GM18519 (cell line): ENCODE data around the gene THOC3.
"Not testable (repeated sequence)": the region's sequence is repeated elsewhere in the genome, so short reads cannot be mapped to it uniquely, and the experiment has no call there.

Experiments
- ATAC-seq: cut with Tn5 transposase; IDR thresholded peaks from one replicate; pipeline ENCODE4 v1.9.1; 2021; ENCODE audit warnings: mild to moderate bottlenecking, moderate library complexity; ENCODE audit not compliant: unreplicated experiment, low FRiP score

Gene THOC3

DNA sequence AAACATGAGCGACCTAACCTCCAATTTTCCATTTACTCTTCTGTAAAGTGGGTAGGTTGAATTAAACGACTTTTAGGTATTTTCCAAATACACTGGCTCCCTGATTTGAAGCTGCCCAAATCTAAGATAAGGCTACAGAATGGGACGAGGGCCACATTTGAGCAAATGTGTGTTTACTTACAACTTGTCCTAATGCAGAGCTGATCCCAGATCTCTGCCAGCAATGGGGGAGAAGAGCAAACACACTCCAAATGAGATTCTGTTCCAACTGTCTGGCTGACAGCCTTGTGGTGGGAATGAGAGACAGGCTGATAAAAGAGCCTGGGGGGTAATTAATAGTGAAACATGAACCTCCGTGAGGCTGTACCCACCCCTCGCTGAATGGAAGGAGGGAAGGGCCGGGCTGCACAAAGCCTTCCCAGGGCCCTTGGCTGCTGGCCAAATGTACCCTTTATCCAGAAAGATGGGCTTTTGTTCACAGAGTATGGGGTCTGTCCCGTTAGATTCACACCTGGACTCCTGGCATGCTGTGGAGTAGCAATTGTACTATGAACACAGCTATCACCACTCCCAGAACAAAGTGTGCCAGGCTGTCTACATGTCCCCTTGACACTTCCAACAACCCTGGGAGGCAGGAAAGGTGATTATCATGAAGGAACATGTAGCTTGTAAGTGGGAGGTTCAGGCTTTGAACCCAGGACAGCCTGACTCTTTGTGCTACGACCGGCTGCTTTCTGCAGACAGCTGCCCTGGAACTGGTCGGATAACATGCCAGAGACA, 19.6 kb downstream of the THOC3 start:
- ATAC-seq, result not testable (repeated sequence)

DNA sequence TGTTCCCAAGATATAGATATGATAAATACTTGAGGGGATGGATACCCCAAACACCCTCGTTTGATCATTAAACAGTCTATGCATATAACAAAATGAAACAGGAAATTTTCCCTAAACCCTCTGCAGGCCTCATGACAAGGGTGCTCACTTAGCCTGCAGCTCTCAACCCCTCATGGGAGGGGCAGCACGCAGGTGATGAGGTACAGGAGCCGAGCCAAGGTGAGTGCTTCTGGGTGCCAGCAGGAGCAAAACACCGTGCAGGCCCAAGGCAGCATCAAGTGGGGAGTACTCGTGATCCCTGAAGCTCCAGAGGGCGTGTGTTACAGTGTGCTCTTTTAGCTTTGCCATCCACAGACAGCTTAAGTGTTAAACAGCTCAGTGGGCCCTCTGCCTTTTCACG, 24.9 kb downstream of the THOC3 start:
- not testable (repeated sequence) for ATAC-seq

DNA sequence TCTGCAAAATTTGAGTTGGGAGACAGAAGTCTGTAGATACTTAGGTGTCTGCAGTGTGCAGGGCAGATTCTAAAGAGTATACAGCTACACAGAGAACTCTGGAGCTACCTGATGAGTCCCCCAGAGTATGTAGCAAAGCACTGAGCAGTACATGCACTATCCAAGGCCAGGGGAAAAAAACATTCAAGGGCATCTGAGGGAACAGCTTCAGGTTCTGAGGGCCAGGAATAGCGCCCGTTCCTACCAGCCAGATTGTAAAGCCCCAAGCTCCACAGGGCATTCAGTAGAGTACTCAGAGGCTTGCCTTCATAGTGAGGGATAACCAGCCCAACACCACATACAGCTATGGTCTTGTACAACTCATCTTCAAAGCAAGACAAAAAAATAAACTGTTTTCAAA, 27.5 kb downstream of the THOC3 start:
- ATAC-seq, result not testable (repeated sequence)

DNA sequence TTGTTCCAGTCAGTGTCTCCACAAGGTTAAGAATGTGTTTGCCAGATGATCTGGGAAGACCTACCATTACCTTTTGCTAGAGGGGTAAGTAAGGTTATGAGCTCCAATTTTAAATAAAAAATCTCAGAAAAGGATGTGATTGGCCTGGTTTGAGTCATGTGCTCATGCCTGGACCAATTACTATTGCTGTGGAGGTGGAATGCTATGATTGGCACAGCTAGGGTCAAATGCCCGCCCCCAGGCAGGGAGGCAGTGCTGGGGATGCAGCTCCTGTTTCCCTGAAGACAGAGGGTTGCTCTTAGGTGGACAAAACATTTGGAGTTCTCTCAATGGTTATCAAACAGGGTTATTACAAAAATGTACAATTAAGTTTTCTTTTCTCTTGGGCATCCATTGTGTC, 29.6 kb downstream of the THOC3 start:
- ATAC-seq, result not testable (repeated sequence)

DNA sequence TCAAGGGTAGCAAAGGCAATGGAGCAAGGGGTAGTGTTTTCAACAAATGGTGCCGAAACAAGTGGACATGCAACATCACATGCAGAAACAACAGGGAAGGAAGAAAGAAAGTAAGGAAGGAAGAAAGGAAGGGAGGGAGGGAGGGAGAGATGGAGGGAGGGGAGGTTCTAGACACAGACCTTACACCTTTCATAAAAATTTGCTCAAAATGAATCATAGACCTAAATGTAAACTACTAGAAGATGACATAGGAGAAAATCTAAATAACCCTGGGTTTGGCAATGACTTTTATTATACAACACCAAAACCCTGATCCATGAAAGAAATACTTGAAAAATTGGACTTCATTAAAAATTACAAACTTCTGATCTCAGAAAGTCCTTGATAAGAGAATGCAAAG, 39.4 kb downstream of the THOC3 start:
- ATAC-seq, result not testable (repeated sequence)

DNA sequence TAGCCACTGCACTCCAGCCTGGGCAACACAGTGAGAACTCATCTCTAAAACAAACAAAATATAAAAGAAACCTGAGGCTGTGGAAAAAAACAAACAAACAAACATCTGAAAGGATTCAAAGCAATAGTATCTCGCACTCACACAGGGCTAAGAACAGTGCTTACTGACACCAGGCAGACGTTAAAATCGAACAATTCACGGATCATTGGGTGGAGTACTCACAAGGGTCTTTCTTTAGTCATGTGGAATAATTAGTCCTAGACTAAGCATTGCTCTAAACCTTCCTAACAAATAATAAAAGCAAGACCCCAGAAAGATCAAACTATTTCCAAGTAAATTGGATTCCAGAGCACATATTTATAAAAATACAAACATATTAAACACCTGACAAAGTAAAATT, 43.0 kb downstream of the THOC3 start:
- not testable (repeated sequence) for ATAC-seq

DNA sequence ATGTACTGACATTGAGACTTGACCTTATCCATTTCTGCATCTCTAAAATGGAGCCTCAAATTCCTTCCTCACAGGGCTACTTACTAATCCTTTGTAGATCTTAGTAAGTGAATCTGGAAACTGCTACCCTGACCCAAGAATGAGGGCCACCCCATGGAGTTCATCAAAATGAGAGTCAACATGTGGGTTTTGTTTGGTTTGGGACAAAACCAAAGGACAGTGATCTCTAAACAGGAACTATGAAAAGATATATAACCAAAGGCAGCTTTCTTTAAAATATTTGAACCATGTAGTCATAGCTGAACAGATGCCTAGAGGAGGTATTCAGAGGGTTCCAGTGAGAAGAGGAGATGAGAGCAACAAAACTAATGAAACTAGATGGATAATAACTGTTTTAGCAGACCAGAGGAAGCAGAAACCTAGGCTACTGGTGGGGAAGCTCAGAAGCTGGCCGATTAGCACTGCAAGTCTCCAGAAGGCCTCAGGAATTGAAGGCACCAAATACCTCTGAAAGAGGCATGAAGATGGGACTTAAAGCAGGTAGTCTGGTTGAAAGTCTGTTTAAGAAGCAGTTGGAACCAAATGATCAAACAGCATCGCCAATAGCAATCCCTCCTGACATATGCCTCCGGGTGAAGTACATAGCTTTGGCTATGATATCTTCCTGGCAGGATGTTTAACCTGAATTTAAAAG, 45.8 kb downstream of the THOC3 start:
- no peak for ATAC-seq

DNA sequence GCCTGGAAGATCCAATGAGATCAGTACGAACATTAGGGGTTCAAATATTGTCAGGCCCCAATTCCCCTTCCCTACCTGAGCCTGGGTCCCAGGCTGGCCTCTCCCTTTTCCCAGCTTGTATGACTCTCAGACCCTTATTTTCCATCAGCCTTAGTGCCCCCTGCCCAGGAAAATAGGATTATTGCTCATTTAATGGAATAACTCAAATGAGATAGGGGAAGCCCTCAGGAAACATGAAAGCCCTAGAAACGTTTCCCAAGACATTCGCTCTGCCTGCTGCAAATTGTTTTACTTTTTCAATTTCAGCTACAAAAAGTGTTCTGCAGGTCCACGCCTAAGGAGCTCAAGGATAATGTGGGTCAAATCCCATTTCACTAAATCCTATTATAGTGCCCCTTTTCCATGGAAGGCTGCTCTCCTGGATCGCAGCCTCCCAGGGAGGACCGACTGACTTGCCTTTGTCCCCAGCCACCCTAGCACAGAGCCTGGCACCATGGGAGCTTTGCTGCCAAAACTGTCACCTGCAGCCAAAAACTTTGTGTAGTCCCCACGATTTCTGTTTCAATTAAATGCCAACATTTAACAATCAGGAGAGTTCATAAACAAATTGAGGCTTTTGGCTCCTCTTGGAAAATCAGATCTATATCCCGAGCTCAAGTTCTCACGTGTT, 46.9 kb downstream of the THOC3 start:
- no peak for ATAC-seq

DNA sequence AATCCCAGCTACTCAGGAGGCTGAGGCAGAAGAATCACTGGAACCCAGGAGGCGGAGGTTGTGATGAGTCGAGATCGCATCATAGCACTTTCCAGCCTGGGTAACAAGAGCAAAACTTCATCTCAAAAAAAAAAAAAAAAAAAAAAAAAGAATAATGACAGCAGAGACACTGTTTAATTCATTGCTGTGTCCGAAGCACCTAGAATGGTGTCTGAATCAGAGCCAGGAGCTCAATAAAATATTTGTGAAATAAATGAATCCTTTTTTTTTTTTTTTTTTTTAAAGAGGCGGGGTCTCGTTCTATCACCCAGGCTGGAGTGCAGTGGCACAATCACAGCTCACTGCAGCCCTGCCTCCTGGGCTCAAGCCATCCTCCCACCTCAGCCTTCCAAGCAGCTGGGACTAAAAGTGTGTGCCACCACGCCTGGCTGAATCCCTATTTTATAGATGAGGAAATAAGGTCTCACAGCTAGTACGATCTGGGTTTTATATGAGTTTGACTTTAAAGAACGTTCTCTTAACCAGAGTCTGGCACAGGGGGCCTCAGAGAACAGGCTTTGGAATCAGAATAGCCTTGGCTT, 47.8 kb downstream of the THOC3 start:
- no peak for ATAC-seq

DNA sequence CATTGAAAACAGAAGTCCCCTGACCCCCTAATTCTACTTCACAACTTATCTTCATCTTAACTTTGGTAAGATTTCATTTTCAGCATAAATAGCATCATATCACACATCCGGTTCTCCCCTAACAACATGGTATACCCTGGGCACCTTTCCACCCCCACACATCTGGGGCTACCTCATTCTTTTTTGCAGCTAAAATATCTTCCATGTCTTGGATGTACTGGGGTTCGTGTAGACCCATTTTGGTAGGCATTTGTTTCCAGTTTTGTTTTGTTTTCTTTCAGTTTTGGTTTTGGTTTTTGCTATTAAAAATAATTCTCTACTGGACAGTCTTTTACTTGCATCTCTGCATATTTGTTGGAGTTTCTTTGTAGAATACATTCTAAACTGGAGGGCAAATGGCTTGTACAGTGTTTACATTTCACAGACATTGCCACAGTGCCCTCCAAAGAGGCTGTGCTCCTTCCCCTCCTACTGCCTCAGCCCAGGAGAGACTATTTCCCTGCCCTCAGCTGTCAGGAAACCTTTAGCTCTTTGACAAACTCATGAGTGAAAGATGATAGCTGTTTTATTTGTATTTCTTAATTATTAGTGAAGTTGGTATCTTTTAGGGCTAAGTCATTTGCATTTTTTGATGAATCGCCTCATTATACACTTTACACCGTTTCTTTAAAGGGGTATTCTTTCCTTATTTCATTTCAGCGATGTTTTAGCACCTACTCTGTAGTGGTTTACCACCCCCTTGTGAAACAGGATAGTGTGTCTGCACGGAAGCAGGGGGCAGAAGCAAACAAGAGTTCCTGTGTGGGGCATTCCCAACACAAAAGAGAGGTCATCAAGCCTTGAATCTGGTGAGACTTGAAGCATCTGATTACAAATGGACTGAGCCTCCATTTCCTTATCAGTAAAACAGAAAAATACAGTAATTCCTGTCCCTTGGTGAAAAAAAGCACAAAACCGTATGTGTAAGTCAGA, 52.8 kb downstream of the THOC3 start:
- not testable (repeated sequence) for ATAC-seq

DNA sequence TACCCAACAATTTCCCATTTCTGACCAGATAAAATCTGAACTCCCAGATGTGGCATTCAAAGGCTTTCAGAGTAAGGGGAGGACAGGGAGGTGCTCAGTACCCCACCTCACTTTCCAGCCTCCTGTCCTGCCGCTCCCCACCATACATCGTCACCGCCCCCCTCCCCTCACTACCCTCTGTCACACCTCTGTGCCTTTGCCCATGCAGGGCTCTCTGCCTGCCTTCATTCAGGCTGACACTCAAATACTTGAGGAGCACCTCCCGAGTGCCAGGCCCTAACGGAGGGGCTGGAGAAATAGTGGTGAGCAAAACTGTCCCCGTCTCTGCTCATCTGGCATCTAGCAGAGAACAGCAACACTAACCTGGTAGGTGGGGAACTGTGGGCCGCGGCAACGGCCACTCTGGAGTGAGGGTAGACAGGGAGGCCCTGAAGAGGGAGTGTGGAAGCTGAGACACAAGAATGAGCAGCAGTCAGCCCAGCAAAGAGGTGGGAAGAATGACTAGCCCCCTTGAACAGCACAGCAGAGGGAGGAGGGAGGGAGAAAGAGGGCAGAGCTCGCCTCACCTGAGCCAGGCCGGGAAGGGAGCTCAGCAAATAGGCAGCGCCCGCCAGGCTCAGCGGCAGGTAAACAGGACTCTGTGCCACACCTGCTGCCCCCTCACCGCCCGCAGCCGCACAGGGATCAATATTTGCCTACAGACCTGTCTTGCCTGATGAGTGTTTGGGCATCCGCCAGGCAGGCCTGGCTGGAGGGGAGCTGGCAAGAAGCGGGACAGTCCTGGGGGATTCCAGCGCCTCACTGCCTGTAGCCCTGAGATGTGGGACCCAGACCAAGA, 54.1 kb downstream of the THOC3 start:
- not testable (repeated sequence) for ATAC-seq

DNA sequence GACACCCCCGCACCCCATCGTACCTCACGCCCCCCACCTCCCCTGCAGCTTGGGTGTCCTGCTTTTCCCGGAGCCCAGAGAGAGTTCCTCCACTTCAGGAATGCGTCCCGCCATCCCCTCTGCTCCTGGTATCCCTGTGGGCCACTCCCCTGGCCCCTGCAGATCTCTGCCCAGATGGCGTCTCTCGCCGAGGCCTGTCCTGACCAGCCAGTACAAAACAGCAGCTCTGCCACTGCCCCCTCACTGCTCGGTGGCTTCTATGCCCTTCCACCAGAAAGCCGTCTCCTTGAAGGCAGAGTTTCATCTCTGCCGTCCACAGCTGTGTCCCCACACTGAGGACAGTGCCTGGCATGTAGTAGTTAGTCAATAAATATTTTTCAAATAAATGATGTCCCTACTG, 58.0 kb downstream of the THOC3 start:
- ATAC-seq, result not testable (repeated sequence)
